H9 (cell line): Measurements from ENCODE around the gene CRLF2. TPM values are rescaled to one million over a fixed set of nuclear protein-coding genes. Genes with fewer than 3 reads are reported as not detected.

ENCODE experiments used
- DNase-seq: peaks from one replicate; pipeline ENCODE4 v3.0.0-alpha.2; 2017
- H2AFZ ChIP-seq: one replicate; pipeline ENCODE4 v1.6.1; 2013; ENCODE audit warnings: mild to moderate bottlenecking, low read length, control low read depth, moderate library complexity
- H2AK5ac ChIP-seq: 2 replicates; pipeline ENCODE4 v1.6.1; 2013; ENCODE audit warnings: low read length, control low read depth, mixed read lengths; ENCODE audit not compliant: insufficient read length
- H2BK120ac ChIP-seq: one replicate; pipeline ENCODE4 v1.6.1; 2013; ENCODE audit warnings: low read depth, mild to moderate bottlenecking, low read length, control low read depth, inconsistent platforms; ENCODE audit not compliant: poor library complexity, severe bottlenecking
- H2BK12ac ChIP-seq: 2 replicates; pipeline ENCODE4 v1.6.1; 2013; ENCODE audit warnings: low read length, control low read depth, mixed read lengths, low read depth; ENCODE audit not compliant: insufficient read length
- H2BK15ac ChIP-seq: 2 replicates; pipeline ENCODE4 v1.6.1; 2013; ENCODE audit warnings: low read depth, low read length, control low read depth
- H2BK20ac ChIP-seq: one replicate; pipeline ENCODE4 v1.6.1; 2013; ENCODE audit warnings: low read depth, mild to moderate bottlenecking, low read length, control low read depth, inconsistent platforms; ENCODE audit not compliant: poor library complexity, severe bottlenecking
- H2BK5ac ChIP-seq: 2 replicates; pipeline ENCODE4 v1.6.1; 2013; ENCODE audit warnings: low read length, control low read depth, mixed read lengths; ENCODE audit not compliant: insufficient read length
- H3K14ac ChIP-seq: 2 replicates; pipeline ENCODE4 v1.6.1; 2013; ENCODE audit warnings: low read length, control low read depth; ENCODE audit not compliant: insufficient read depth
- H3K18ac ChIP-seq: 2 replicates; pipeline ENCODE4 v1.6.1; 2013; ENCODE audit warnings: low read depth, mild to moderate bottlenecking, mixed read lengths, low read length, control low read depth; ENCODE audit not compliant: insufficient read length
- H3K23ac ChIP-seq: 2 replicates; pipeline ENCODE4 v1.6.1; 2013; ENCODE audit warnings: low read length, control low read depth, mixed read lengths, low read depth; ENCODE audit not compliant: insufficient read length
- H3K23me2 ChIP-seq: 2 replicates; pipeline ENCODE4 v1.6.1; 2013; ENCODE audit warnings: low read depth, mild to moderate bottlenecking, mixed read lengths, low read length, control low read depth; ENCODE audit not compliant: insufficient read length, poor library complexity, severe bottlenecking
- H3K27ac ChIP-seq: 2 replicates; pipeline ENCODE4 v1.5.1; 2013; ENCODE audit warnings: low read length, control low read depth, mixed read lengths, low read depth; ENCODE audit not compliant: insufficient read length
- H3K27me3 ChIP-seq: 2 replicates; pipeline ENCODE4 v1.6.1; 2013; ENCODE audit warnings: low read length, control low read depth, inconsistent platforms; ENCODE audit not compliant: insufficient read depth
- H3K4ac ChIP-seq: 2 replicates; pipeline ENCODE4 v1.6.1; 2013; ENCODE audit warnings: low read depth, mild to moderate bottlenecking, control low read depth, inconsistent platforms, low read length, moderate library complexity
- H3K4me1 ChIP-seq: 2 replicates; pipeline ENCODE4 v1.6.1; 2013; ENCODE audit warnings: low read length, control low read depth, inconsistent platforms; ENCODE audit not compliant: insufficient read depth
- H3K4me2 ChIP-seq: 2 replicates; pipeline ENCODE4 v1.6.1; 2013; ENCODE audit warnings: low read length, control low read depth, mixed read lengths; ENCODE audit not compliant: insufficient read length, insufficient read depth
- H3K56ac ChIP-seq: 2 replicates; pipeline ENCODE4 v1.6.1; 2013; ENCODE audit warnings: low read depth, mild to moderate bottlenecking, mixed read lengths, low read length, control low read depth; ENCODE audit not compliant: insufficient read length
- H3K79me1 ChIP-seq: 2 replicates; pipeline ENCODE4 v1.6.1; 2013; ENCODE audit warnings: low read depth, mild to moderate bottlenecking, moderate library complexity, low read length, control low read depth, inconsistent platforms; ENCODE audit not compliant: insufficient read depth, poor library complexity, severe bottlenecking
- H3K79me2 ChIP-seq: 2 replicates; pipeline ENCODE4 v1.6.1; 2013; ENCODE audit warnings: low read length, control low read depth, inconsistent platforms; ENCODE audit not compliant: insufficient read depth
- H3K9ac ChIP-seq: 2 replicates; pipeline ENCODE4 v1.6.1; 2013; ENCODE audit warnings: low read length, control low read depth, mixed read lengths; ENCODE audit not compliant: insufficient read length; ENCODE audit errors: extremely low read depth
- H3K9me3 ChIP-seq: one replicate; pipeline ENCODE4 v1.6.1; 2013; ENCODE audit warnings: low read depth, low read length, inconsistent platforms; ENCODE audit not compliant: control insufficient read depth
- H3T11ph ChIP-seq: one replicate; pipeline ENCODE4 v1.6.1; 2013; ENCODE audit warnings: mild to moderate bottlenecking, low read length, control low read depth, inconsistent platforms
- H4K20me1 ChIP-seq: one replicate; pipeline ENCODE4 v1.6.1; 2013; ENCODE audit not compliant: control insufficient read depth, insufficient read length, insufficient read depth
- H4K5ac ChIP-seq: 2 replicates; pipeline ENCODE4 v1.6.1; 2013; ENCODE audit warnings: low read depth, mild to moderate bottlenecking, mixed read lengths, low read length, control low read depth; ENCODE audit not compliant: insufficient read length
- H4K8ac ChIP-seq: replicated peaks from 2 replicates; pipeline ENCODE4 v1.6.1; 2013; ENCODE audit warnings: low read length, control low read depth, mixed read lengths, low read depth; ENCODE audit not compliant: insufficient read length
- H4K91ac ChIP-seq: 2 replicates; pipeline ENCODE4 v1.6.1; 2013; ENCODE audit warnings: low read depth, mild to moderate bottlenecking, moderate library complexity, mixed read lengths, low read length, control low read depth; ENCODE audit not compliant: insufficient read length
- H3K27ac Mint-ChIP-seq, 3 experiments: 2 replicates in 2 of 3; 3 replicates in 1 of 3; pipeline ENCODE4 v1.8.0; 2020 to 2021; ENCODE audit warnings: mixed read lengths in 3 of 3, mild to moderate bottlenecking in 1 of 3, moderate library complexity in 1 of 3
- H3K27me3 Mint-ChIP-seq: 2 replicates; pipeline ENCODE4 v1.8.0; 2021; ENCODE audit warnings: low read depth, mild to moderate bottlenecking, moderate library complexity, mixed read lengths
- H3K36me3 Mint-ChIP-seq, 3 experiments: 2 replicates in 2 of 3; 3 replicates in 1 of 3; pipeline ENCODE4 v1.8.0; 2020 to 2021; ENCODE audit warnings: low read depth in 3 of 3, mixed read lengths in 3 of 3; ENCODE audit not compliant: insufficient read depth in 1 of 3
- H3K4me1 Mint-ChIP-seq, 2 experiments: 2 replicates each; pipeline ENCODE4 v1.8.0; 2020; ENCODE audit warnings: mixed read lengths in 2 of 2
- H3K4me3 Mint-ChIP-seq, 2 experiments: 2 replicates in 1 of 2; 3 replicates in 1 of 2; pipeline ENCODE4 v1.8.0; 2020 to 2021; ENCODE audit warnings: mild to moderate bottlenecking in 2 of 2, mixed read lengths in 2 of 2, moderate library complexity in 1 of 2
- H3K9me3 Mint-ChIP-seq, 2 experiments: 2 replicates in 1 of 2; 3 replicates in 1 of 2; pipeline ENCODE4 v1.8.0; 2020; ENCODE audit warnings: mild to moderate bottlenecking in 2 of 2, mixed read lengths in 2 of 2, moderate library complexity in 1 of 2
- WGBS: extraction: QIAGEN DNeasy Blood & Tissue Kit; methylation state at CpG from one replicate; pipeline ENCODE4 v1.1.7; 2013; ENCODE audit warnings: missing lambda C conversion rate, low lambda C conversion rate, mixed read lengths; ENCODE audit not compliant: insufficient read length; ENCODE audit errors: extremely low coverage; 5-methylcytosine and 5-hydroxymethylcytosine counted together
- total RNA-seq: library from RNA; stranded (reverse); gene quantifications from 2 replicates; pipeline ENCODE4 v1.2.1, GENCODE V29; 2021
- TF ChIP-seq, protein P1 (sequence below): fragments of 200-600 bp; sonication (generic); conservative IDR thresholded peaks from 3 replicates; pipeline ENCODE4 v1.8.0; 2021; ENCODE audit warnings: antibody characterized with exemption, mild to moderate bottlenecking

CRLF2 gene
- total RNA-seq, 1 experiment from 2014 or later = not detected

DNA sequence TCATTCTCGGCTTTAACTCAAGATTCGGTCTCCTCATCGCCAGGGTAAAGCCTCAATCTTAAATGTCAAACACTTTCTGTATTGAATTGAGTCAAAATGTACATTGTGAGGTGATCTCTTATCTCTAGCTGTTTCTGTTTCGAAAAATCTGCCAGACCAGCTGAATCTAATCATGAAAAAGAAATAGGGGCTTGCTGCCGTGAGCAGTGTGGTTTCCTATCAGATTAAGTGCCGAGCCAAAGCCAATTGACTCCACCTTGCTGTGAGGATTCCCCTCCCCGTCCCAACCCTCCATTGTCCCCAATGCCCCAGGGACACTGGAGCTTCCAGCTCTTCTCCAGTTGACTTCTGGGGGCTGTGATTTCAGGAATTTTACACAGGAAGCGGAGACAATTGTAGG, 12.5 kb upstream of the CRLF2 start:
- Histone ChIP-seq H2AK5ac (no peak overlapping the region), H3K4me2 (no peak overlapping the region), H3K9me3 (peaks cover 8% of the 10 kb centered on the region), H4K8ac (no peak overlapping the region), H4K5ac (no peak overlapping the region), H2BK120ac (no peak overlapping the region), H3K4ac (no peak overlapping the region), H2BK20ac (no peak overlapping the region), H2BK5ac (no peak overlapping the region), H3K4me1 (peaks cover 2% of the 10 kb centered on the region; the same call in 1 of the 2 replicates), H3K79me1 (no peaks in the 10 kb centered on the region), H3K23me2 (no peaks in the 10 kb centered on the region), H3K18ac (no peak overlapping the region), H4K91ac (no peak overlapping the region), H3K79me2 (no peaks in the 10 kb centered on the region), H3K14ac (no peak overlapping the region; the same call in 1 of the 2 replicates), H3K9ac (no peak overlapping the region), H2BK15ac (no peak overlapping the region), H3T11ph (no peak overlapping the region), H2BK12ac (no peak overlapping the region), H3K23ac (no peak overlapping the region), H3K27ac (peak overlapping the region; percentile 19), H3K56ac (no peak overlapping the region), H2AFZ (peak overlapping the region; percentile 95), H4K20me1 (no peaks in the 10 kb centered on the region), H3K27me3 (no peaks in the 10 kb centered on the region)
- peak; percentile 49 for DNase-seq
- Mint-ChIP-seq H3K27ac (peak overlapping the region in 2 of 3 experiments; percentile 58 to 67; a peak in 4 of 7 replicates), H3K4me3 (no peak overlapping the region; a peak in 1 of 5 replicates), H3K36me3 (peaks cover 3 to 11% (median 9%) of the 10 kb centered on the region in 3 experiments; a peak in 5 of 7 replicates), H3K27me3 (no peaks in the 10 kb centered on the region), H3K4me1 (peaks cover 6% of the 10 kb centered on the region in 2 experiments), H3K9me3 (peaks cover 20 to 25% of the 10 kb centered on the region in 2 experiments)
- WGBS = no CpG with 5 or more reads among the region's 8 CpGs
- TF ChIP-seq, protein P1, sequence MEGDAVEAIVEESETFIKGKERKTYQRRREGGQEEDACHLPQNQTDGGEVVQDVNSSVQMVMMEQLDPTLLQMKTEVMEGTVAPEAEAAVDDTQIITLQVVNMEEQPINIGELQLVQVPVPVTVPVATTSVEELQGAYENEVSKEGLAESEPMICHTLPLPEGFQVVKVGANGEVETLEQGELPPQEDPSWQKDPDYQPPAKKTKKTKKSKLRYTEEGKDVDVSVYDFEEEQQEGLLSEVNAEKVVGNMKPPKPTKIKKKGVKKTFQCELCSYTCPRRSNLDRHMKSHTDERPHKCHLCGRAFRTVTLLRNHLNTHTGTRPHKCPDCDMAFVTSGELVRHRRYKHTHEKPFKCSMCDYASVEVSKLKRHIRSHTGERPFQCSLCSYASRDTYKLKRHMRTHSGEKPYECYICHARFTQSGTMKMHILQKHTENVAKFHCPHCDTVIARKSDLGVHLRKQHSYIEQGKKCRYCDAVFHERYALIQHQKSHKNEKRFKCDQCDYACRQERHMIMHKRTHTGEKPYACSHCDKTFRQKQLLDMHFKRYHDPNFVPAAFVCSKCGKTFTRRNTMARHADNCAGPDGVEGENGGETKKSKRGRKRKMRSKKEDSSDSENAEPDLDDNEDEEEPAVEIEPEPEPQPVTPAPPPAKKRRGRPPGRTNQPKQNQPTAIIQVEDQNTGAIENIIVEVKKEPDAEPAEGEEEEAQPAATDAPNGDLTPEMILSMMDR = no peak
